Gastrocnemius medialis (tissue), 4 donors: ENCODE measurements around the gene FLNB. TPM values are rescaled to one million over a fixed set of nuclear protein-coding genes. Genes with fewer than 3 reads are reported as not detected.

ENCODE experiments used
- ATAC-seq, 2 donors: fragments of 150-250 bp; one replicate each; pipeline ENCODE4 v1.9.1; 2016
- DNase-seq, 2 donors: peaks; one replicate each; pipeline ENCODE4 v3.0.0-alpha.2; 2019
- H3K27ac ChIP-seq, 4 donors: fragments of 200-600 bp; sonication (generic); 1 replicate in 1 of 4; 2 replicates in 3 of 4; pipeline ENCODE4 v1.5.1; 2016 to 2018; ENCODE audit warnings: mild to moderate bottlenecking in 2 of 4, moderate library complexity in 1 of 4
- H3K27me3 ChIP-seq, 3 donors: fragments of 200-600 bp; sonication (generic) in 2 of 3; 1 replicate in 1 of 3; 2 replicates in 2 of 3; pipeline versions ENCODE4 v1.5.1 to v1.6.0; 2016 to 2019; ENCODE audit warnings: mild to moderate bottlenecking in 1 of 3, moderate library complexity in 1 of 3
- H3K36me3 ChIP-seq, 2 donors: fragments of 200-600 bp; sonication (generic) in 1 of 2; one replicate each; pipeline ENCODE4 v1.5.1; 2017 to 2018
- H3K4me1 ChIP-seq, 2 donors: fragments of 200-600 bp; sonication (generic) in 1 of 2; one replicate each; pipeline ENCODE4 v1.5.1; 2016 to 2017; ENCODE audit warnings: mild to moderate bottlenecking in 2 of 2
- H3K4me3 ChIP-seq, 4 donors: fragments of 200-600 bp; sonication (generic) in 3 of 4; 1 replicate in 1 of 4; 2 replicates in 3 of 4; pipeline ENCODE4 v1.5.1; 2016 to 2019; ENCODE audit warnings: mild to moderate bottlenecking in 2 of 4
- H3K9me3 ChIP-seq, 3 donors: fragments of 200-600 bp; sonication (generic) in 2 of 3; 1 replicate in 1 of 3; 2 replicates in 2 of 3; pipeline ENCODE4 v1.5.1; 2016 to 2019
- CTCF ChIP-seq, 5 experiments: fragments of 450-650 bp in 3 of 5; fragments of 200-600 bp in 2 of 5; sonication (generic) in 2 of 5; IDR thresholded peaks in 4 of 5; conservative IDR thresholded peaks in 1 of 5; 1 replicate in 4 of 5; 2 replicates in 1 of 5; pipeline ENCODE4 v1.5.1; 2016 to 2019; ENCODE audit warnings: antibody characterized with exemption in 5 of 5, mild to moderate bottlenecking in 3 of 5, moderate library complexity in 3 of 5
- POLR2A ChIP-seq, 2 donors: fragments of 450-650 bp; IDR thresholded peaks; one replicate each; pipeline ENCODE4 v1.6.1; 2017; ENCODE audit warnings: antibody characterized with exemption in 2 of 2, mild to moderate bottlenecking in 2 of 2, moderate library complexity in 2 of 2
- in situ Hi-C, 4 donors: fragments of 200-750 bp; cut with MboI; loops; one replicate each; pipeline versions ENCODE4 v1.15.0 to v1.8.0; 2017; ENCODE audit warnings: low sequenced_read_pairs in 4 of 4
- intact Hi-C: fragments of 100-400 bp; cut with DNase I; formaldehyde crosslinking; loops from one replicate; pipeline ENCODE4 v1.15.1; 2023; ENCODE audit warnings: low total_unique reads
- total RNA-seq, 4 donors: library from RNA; depleted of rRNA; stranded (reverse); fragments of >200 nt; gene quantifications; one replicate each; pipeline versions ENCODE4 v1.1.0 to v1.2.3, GENCODE V29; 2016

FLNB gene
- 10 to 100 TPM; 10.9 to 21.5 (median 12.0) TPM for total RNA-seq

- no peaks in the 10 kb centered on the region for H3K36me3 ChIP-seq
- ATAC-seq, result peak; percentile 57 to 69
- TF ChIP-seq CTCF (IDR thresholded peaks at IDR 0.05 in 4 of 5, conservative IDR thresholded peaks at IDR 0.05 in 1 of 5) (peak in 4 of 5 experiments; percentile 33 to 69 (median 52)), POLR2A (IDR thresholded peaks at IDR 0.05) (peak; percentile 27 to 62)
- intact Hi-C loops, result no loop called here
- H3K4me3 ChIP-seq, result peak within 1 kb of the TSS; percentile 66 to 89 (median 73)
- H3K27ac ChIP-seq, result peak within 1 kb of the TSS; percentile 59 to 75 (median 73)
- peak in 1 of 2 donors; percentile 21 for DNase-seq
- in situ Hi-C loops, result no loop called here
- no peaks in the 10 kb centered on the region for H3K9me3 ChIP-seq
- peaks cover 14 to 15% of the 10 kb centered on the region in 2 donors for H3K4me1 ChIP-seq
- H3K27me3 ChIP-seq, result peaks cover 12 to 21% (median 19%) of the 10 kb centered on the region in 3 donors
Measured at GRCh38 chr3:58008141-58009025, at the start of gene FLNB. Gene FLNB (plus strand): TSS chr3:58008422. CDS start chr3:58008565, 143 bp downstream.

- Histone ChIP-seq H3K27me3 (no peaks in the 10 kb centered on the region), H3K4me1 (peaks cover 5 to 10% of the 10 kb centered on the region in 2 donors), H3K4me3 (no peak overlapping the region), H3K27ac (peak overlapping the region; percentile 36 to 69 (median 54)), H3K36me3 (no peaks in the 10 kb centered on the region), H3K9me3 (no peaks in the 10 kb centered on the region)
- intact Hi-C loops, result no loop called here
- no peak for ATAC-seq
- no peak for TF ChIP-seq POLR2A (IDR thresholded peaks at IDR 0.05)
- no peak for TF ChIP-seq CTCF (IDR thresholded peaks at IDR 0.05 in 4 of 5, conservative IDR thresholded peaks at IDR 0.05 in 1 of 5)
- in situ Hi-C loops, result no loop called here
- DNase-seq, result no peak
Measured at GRCh38 chr3:57958642-57959422, 49.4 kb upstream of the FLNB start.

- Histone ChIP-seq H3K27ac (peak overlapping the region; percentile 36 to 69 (median 54)), H3K4me3 (peak overlapping the region in 1 of 4 donors; percentile 9), H3K36me3 (no peaks in the 10 kb centered on the region), H3K9me3 (no peaks in the 10 kb centered on the region), H3K4me1 (peaks cover 5 to 10% of the 10 kb centered on the region in 2 donors), H3K27me3 (no peaks in the 10 kb centered on the region)
- intact Hi-C loops (no loop called here), in situ Hi-C loops (no loop called here)
- no peak for DNase-seq
- TF ChIP-seq CTCF (IDR thresholded peaks at IDR 0.05 in 4 of 5, conservative IDR thresholded peaks at IDR 0.05 in 1 of 5) (no peak), POLR2A (IDR thresholded peaks at IDR 0.05) (no peak)
- peak in 1 of 2 donors; percentile 27 for ATAC-seq
Measured at GRCh38 chr3:57959423-57960173, 48.6 kb upstream of the FLNB start.

- Histone ChIP-seq H3K27me3 (no peaks in the 10 kb centered on the region), H3K9me3 (no peaks in the 10 kb centered on the region), H3K36me3 (no peaks in the 10 kb centered on the region), H3K4me3 (no peak overlapping the region), H3K27ac (peak overlapping the region; percentile 36 to 69 (median 54)), H3K4me1 (peaks cover 5 to 10% of the 10 kb centered on the region in 2 donors)
- no peak for DNase-seq
- ATAC-seq, result no peak
- TF ChIP-seq CTCF (IDR thresholded peaks at IDR 0.05 in 4 of 5, conservative IDR thresholded peaks at IDR 0.05 in 1 of 5) (no peak), POLR2A (IDR thresholded peaks at IDR 0.05) (no peak)
- in situ Hi-C loops (no loop called here), intact Hi-C loops (no loop called here)
Measured at GRCh38 chr3:57960174-57960505, 48.1 kb upstream of the FLNB start.
